ENCODE results near the gene TBC1D9.
"Not testable (repeated sequence)": the region's sequence is repeated elsewhere in the genome, so short reads cannot be mapped to it uniquely, and the experiment has no call there.

TBC1D9 gene

GRCh38 chr4:140756319-140757231, at the start of gene TBC1D9:
Gene TBC1D9, minus strand, starts transcription at chr4:140756385. Its CDS starts 340 bp downstream, at chr4:140756045.
- peak within 1 kb of the TSS; percentile 30 for H3K4me3 Mint-ChIP-seq
- no peaks in the 10 kb centered on the region for H3K4me1 Mint-ChIP-seq (ENCODE audit: low read depth)
- no peaks in the 10 kb centered on the region for H3K36me3 Mint-ChIP-seq (ENCODE audit: low read depth)
- peaks cover 59% of the 10 kb centered on the region for H3K27me3 Mint-ChIP-seq (ENCODE audit: low read depth)
- DNase-seq (ENCODE audit: low spot score) = no peak
- no peaks in the 10 kb centered on the region for H3K9me3 Mint-ChIP-seq
- no peak within 1 kb of the TSS for H3K27ac Mint-ChIP-seq

DNA sequence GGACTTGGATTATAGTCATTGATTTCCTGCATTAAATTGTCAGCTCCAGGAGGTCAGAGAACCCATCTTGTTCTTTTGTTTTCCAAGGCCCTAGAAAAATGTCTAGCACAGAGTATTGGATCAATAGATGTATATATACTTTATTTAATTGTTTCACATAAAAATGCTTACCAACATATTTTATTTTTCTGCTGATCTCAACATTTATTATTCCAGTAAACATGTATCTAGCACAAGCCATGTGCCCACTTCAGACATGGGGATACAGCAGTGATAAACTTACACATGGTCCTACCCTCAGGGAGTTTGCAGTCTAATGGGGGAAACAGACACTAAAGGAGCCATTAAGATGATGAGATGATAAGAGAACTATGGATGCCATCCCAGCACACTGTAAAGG, 49.1 kb upstream of the TBC1D9 start:
- Mint-ChIP-seq H3K9me3 (no peaks in the 10 kb centered on the region), H3K27me3 (ENCODE audit: low read depth) (no peaks in the 10 kb centered on the region), H3K36me3 (ENCODE audit: low read depth) (no peaks in the 10 kb centered on the region), H3K27ac (no peak overlapping the region), H3K4me3 (no peak overlapping the region), H3K4me1 (ENCODE audit: low read depth) (no peaks in the 10 kb centered on the region)
- no peak for DNase-seq (ENCODE audit: low spot score)

GRCh38 chr4:140802591-140802990, 46.4 kb upstream of the TBC1D9 start:
- Mint-ChIP-seq H3K4me1 (ENCODE audit: low read depth) (peaks cover 1% of the 10 kb centered on the region), H3K27ac (no peak overlapping the region), H3K27me3 (ENCODE audit: low read depth) (peaks cover 4% of the 10 kb centered on the region), H3K9me3 (no peaks in the 10 kb centered on the region), H3K36me3 (ENCODE audit: low read depth) (no peaks in the 10 kb centered on the region), H3K4me3 (no peak overlapping the region)
- no peak for DNase-seq (ENCODE audit: low spot score)

DNA sequence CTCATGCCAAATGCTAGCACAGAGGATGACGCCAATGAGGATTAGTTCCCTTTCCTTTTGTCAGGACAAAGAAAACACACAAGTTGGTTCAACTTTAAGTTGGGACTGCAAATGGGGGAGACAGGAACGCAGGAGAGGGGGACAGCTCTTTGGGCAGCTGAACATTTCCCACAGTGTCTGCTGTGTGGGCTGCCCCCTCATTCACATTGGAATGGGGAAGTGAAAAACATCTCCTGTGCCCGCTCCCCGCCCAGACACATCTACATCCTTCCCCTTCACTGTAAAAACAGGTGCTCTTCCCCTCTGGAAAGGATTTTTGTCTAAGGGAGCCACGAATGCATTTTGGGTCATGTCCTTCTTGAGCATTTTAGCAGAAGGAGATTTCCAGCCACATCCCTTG, 44.5 kb upstream of the TBC1D9 start:
- Mint-ChIP-seq H3K36me3 (ENCODE audit: low read depth) (no peaks in the 10 kb centered on the region), H3K27me3 (ENCODE audit: low read depth) (peaks cover 4% of the 10 kb centered on the region), H3K9me3 (no peaks in the 10 kb centered on the region), H3K27ac (no peak overlapping the region), H3K4me1 (ENCODE audit: low read depth) (peaks cover 1% of the 10 kb centered on the region), H3K4me3 (no peak overlapping the region)
- no peak for DNase-seq (ENCODE audit: low spot score)

- no peak for DNase-seq (ENCODE audit: low spot score)
- Mint-ChIP-seq H3K27ac (no peak overlapping the region), H3K9me3 (no peaks in the 10 kb centered on the region), H3K4me3 (no peak overlapping the region), H3K4me1 (ENCODE audit: low read depth) (peaks cover 1% of the 10 kb centered on the region), H3K27me3 (ENCODE audit: low read depth) (peaks cover 4% of the 10 kb centered on the region), H3K36me3 (ENCODE audit: low read depth) (no peaks in the 10 kb centered on the region)
Measured at GRCh38 chr4:140799686-140800225, 43.6 kb upstream of the TBC1D9 start.

GRCh38 chr4:140793291-140793690, 37.1 kb upstream of the TBC1D9 start:
- no peaks in the 10 kb centered on the region for H3K27me3 Mint-ChIP-seq (ENCODE audit: low read depth)
- no peak overlapping the region for H3K27ac Mint-ChIP-seq
- H3K9me3 Mint-ChIP-seq = no peaks in the 10 kb centered on the region
- no peaks in the 10 kb centered on the region for H3K4me1 Mint-ChIP-seq (ENCODE audit: low read depth)
- no peak for DNase-seq (ENCODE audit: low spot score)
- no peaks in the 10 kb centered on the region for H3K36me3 Mint-ChIP-seq (ENCODE audit: low read depth)
- H3K4me3 Mint-ChIP-seq = no peak overlapping the region

DNA sequence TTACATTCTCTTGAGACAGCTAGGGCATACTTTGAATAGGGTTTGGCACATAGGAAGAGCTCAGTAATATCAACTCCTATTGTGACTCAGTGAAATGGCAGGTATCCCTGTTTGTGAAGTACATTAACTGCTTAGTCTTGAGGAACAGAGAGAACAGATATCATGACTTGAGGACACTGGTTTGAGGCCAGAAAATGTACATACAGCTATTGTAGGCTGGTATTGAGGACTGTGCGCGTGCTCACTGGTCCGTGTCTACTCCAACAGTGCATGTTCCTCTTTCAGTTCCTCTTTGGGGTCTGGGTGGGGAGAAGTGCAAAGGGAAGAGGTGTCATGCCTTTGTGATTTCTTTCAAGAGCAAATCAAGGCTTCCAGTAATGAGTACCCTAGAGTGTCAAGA, 34.6 kb upstream of the TBC1D9 start:
- no peak for DNase-seq (ENCODE audit: low spot score)
- no peaks in the 10 kb centered on the region for H3K4me1 Mint-ChIP-seq (ENCODE audit: low read depth)
- no peak overlapping the region for H3K4me3 Mint-ChIP-seq
- no peaks in the 10 kb centered on the region for H3K27me3 Mint-ChIP-seq (ENCODE audit: low read depth)
- H3K9me3 Mint-ChIP-seq = no peaks in the 10 kb centered on the region
- no peaks in the 10 kb centered on the region for H3K36me3 Mint-ChIP-seq (ENCODE audit: low read depth)
- H3K27ac Mint-ChIP-seq = no peak overlapping the region

DNA sequence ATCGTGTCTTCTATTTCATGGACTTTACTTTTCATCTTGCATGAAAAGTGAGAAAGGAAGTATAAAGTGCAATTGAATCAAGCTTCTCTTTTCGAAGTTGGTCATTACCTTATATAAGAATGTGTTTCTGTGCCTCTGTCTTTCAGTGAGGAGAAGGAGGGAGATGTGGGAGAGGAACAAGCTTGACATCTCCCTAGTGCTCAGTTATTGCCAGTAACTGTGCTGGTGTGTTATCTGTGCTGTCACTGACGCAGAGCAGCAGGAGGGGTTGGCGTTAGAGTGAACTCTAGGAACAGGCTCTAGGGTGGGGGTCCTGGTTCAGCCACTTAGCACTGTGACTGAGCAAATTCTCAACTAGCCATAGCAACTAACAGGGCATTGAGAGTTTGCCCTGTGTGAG, 34.0 kb upstream of the TBC1D9 start:
- H3K27me3 Mint-ChIP-seq (ENCODE audit: low read depth) = no peaks in the 10 kb centered on the region
- no peak overlapping the region for H3K27ac Mint-ChIP-seq
- H3K36me3 Mint-ChIP-seq (ENCODE audit: low read depth) = no peaks in the 10 kb centered on the region
- H3K9me3 Mint-ChIP-seq = no peaks in the 10 kb centered on the region
- H3K4me3 Mint-ChIP-seq = no peak overlapping the region
- no peak for DNase-seq (ENCODE audit: low spot score)
- no peaks in the 10 kb centered on the region for H3K4me1 Mint-ChIP-seq (ENCODE audit: low read depth)

DNA sequence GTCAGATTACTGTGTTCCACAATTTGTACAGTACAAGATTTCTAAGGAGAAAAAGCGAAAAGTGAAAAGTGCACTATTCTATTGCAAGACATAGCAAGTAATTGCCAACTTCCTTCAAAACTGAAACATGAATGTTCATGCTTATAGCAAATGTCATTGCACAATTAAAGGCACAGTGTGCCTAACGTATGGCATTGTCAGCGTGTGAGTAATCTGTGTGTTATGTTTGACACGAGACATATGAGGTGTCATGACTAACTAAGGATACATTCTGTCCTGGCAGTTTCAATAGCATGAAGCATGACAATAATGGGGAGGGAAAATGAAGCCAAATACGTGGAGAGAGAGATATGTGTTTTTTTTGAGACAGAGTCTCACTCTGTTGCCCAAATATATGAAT, 33.6 kb upstream of the TBC1D9 start:
- no peak overlapping the region for H3K4me3 Mint-ChIP-seq

DNA sequence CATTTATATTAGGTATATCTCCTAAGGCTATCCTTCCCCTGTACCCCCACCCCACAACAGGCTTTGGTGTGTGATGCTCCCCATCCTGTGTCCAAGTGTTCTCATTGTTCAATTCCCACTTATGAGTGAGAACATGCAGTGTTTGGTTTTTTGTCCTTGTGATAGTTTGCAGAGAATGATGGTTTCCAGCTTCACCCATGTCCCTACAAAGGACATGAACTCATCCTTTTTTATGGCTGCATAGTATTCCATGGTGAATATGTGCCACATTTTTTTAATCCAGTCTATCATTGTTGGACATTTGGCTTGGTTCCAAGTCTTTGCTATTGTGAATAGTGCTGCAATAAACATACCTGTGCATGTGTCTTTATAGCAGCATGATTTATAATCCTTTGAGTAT, 26.6 kb upstream of the TBC1D9 start:
- not testable (repeated sequence) for H3K27ac Mint-ChIP-seq; H3K9me3 Mint-ChIP-seq; H3K36me3 Mint-ChIP-seq (ENCODE audit: low read depth); H3K27me3 Mint-ChIP-seq (ENCODE audit: low read depth); DNase-seq (ENCODE audit: low spot score); H3K4me3 Mint-ChIP-seq; H3K4me1 Mint-ChIP-seq (ENCODE audit: low read depth)

More for the DNA sequence above, 33.6 kb upstream of the TBC1D9 start:
- DNase-seq (ENCODE audit: low spot score) = no peak
- no peaks in the 10 kb centered on the region for H3K36me3 Mint-ChIP-seq (ENCODE audit: low read depth)
- no peaks in the 10 kb centered on the region for H3K4me1 Mint-ChIP-seq (ENCODE audit: low read depth)
- no peaks in the 10 kb centered on the region for H3K9me3 Mint-ChIP-seq
- no peaks in the 10 kb centered on the region for H3K27me3 Mint-ChIP-seq (ENCODE audit: low read depth)
- H3K27ac Mint-ChIP-seq = no peak overlapping the region

- H3K9me3 Mint-ChIP-seq = no peaks in the 10 kb centered on the region
- DNase-seq (ENCODE audit: low spot score) = no peak
- H3K4me1 Mint-ChIP-seq (ENCODE audit: low read depth) = no peaks in the 10 kb centered on the region
Measured at GRCh38 chr4:140781596-140781995, 25.4 kb upstream of the TBC1D9 start.

GRCh38 chr4:140777894-140778293, 21.7 kb upstream of the TBC1D9 start:
- Mint-ChIP-seq H3K4me3 (no peak overlapping the region), H3K27ac (no peak overlapping the region), H3K4me1 (ENCODE audit: low read depth) (no peaks in the 10 kb centered on the region), H3K27me3 (ENCODE audit: low read depth) (no peaks in the 10 kb centered on the region), H3K9me3 (no peaks in the 10 kb centered on the region), H3K36me3 (ENCODE audit: low read depth) (no peaks in the 10 kb centered on the region)
- no peak for DNase-seq (ENCODE audit: low spot score)

More at GRCh38 chr4:140781596-140781995, 25.4 kb upstream of the TBC1D9 start:
- Mint-ChIP-seq H3K4me3 (no peak overlapping the region), H3K27ac (no peak overlapping the region), H3K36me3 (ENCODE audit: low read depth) (no peaks in the 10 kb centered on the region), H3K27me3 (ENCODE audit: low read depth) (no peaks in the 10 kb centered on the region)

DNA sequence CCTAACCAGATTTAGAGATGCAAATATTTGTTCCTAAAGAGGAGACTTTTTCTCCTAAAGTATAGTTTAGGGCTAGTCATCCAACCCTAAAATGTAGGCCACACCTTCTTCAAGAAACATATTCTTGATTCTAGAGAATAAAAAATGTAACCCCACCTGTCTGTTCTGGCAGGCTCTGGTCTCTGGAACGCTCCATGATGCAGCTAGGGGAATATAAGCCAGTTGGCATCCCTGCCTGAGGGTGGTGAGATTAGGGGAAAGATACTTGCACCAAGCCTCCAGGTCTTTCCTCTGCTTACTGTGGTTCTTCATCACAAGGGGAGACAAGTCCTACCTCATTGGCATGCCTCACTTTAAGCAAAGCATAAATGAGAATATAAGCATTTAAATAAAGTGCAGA, 21.2 kb upstream of the TBC1D9 start:
- Mint-ChIP-seq H3K27me3 (ENCODE audit: low read depth) (no peaks in the 10 kb centered on the region), H3K36me3 (ENCODE audit: low read depth) (no peaks in the 10 kb centered on the region), H3K9me3 (no peaks in the 10 kb centered on the region), H3K4me1 (ENCODE audit: low read depth) (no peaks in the 10 kb centered on the region), H3K27ac (no peak overlapping the region), H3K4me3 (no peak overlapping the region)
- DNase-seq (ENCODE audit: low spot score) = no peak

DNA sequence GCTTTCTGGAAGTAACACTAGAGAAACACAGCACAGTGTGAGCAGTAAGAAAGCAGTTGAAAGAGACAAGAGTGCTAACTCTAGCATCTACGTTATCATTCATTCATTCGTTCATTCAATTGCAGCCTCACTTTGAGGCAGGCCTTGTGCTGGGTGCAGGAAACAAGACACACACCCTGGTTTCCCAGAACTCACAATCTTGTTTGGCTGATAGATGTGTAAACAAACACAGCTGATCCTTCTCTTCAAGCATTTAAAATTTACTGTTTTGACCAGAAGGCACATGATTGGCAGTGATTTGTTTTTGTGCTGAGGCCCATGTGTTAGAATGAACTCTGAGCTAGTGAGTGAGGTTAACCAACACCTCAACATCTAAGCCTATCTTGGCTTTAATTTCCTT, 20.4 kb upstream of the TBC1D9 start:
- H3K4me3 Mint-ChIP-seq = no peak overlapping the region
- H3K9me3 Mint-ChIP-seq = no peaks in the 10 kb centered on the region

More for the DNA sequence above, 20.4 kb upstream of the TBC1D9 start:
- Mint-ChIP-seq H3K4me1 (ENCODE audit: low read depth) (no peaks in the 10 kb centered on the region), H3K27me3 (ENCODE audit: low read depth) (no peaks in the 10 kb centered on the region), H3K36me3 (ENCODE audit: low read depth) (no peaks in the 10 kb centered on the region), H3K27ac (no peak overlapping the region)
- DNase-seq (ENCODE audit: low spot score) = no peak

Measured in T-helper 2 cell treated with Interferon-gamma antibody and Interleukin-4, amounts not matched to agents 5 μg/mL and 100 μg/mL, for 36 hours (primary cell).